ENCODE data around the gene PES1.
"Not testable (repeated sequence)": the region's sequence is repeated elsewhere in the genome, so short reads cannot be mapped to it uniquely, and the experiment has no call there.

PES1 gene

GRCh38 chr22:30592360-30592713, 627 bp upstream of the PES1 start:
- not testable (repeated sequence) for H3K27ac ChIP-seq (ENCODE audit: low read depth, low read length); H3K9me3 ChIP-seq (ENCODE audit: low read length); H3K9ac ChIP-seq (ENCODE audit: low read length); H3K27me3 ChIP-seq (ENCODE audit: control insufficient read depth in 1 of 2, insufficient read depth in 2 of 2, low read length in 2 of 2)
- Histone ChIP-seq H3K4me1 (ENCODE audit: insufficient read depth, low read length) (peaks cover 17% of the 10 kb centered on the region), H3K36me3 (ENCODE audit: insufficient read depth, low read length) (peaks cover 24% of the 10 kb centered on the region), H3K4me3 (ENCODE audit: low read depth in 1 of 2, low read length in 2 of 2) (peak overlapping the region; percentile 40 to 99)

- no peaks in the 10 kb centered on the region for H3K27me3 ChIP-seq (ENCODE audit: control insufficient read depth in 1 of 2, insufficient read depth in 2 of 2, low read length in 2 of 2)
- no peaks in the 10 kb centered on the region for H3K9me3 ChIP-seq (ENCODE audit: low read length)
- H3K36me3 ChIP-seq (ENCODE audit: insufficient read depth, low read length), result peaks cover 35% of the 10 kb centered on the region
- peaks cover 17% of the 10 kb centered on the region for H3K4me1 ChIP-seq (ENCODE audit: insufficient read depth, low read length)
- H3K27ac ChIP-seq (ENCODE audit: low read depth, low read length), result peak overlapping the region; percentile 10
- peak overlapping the region; percentile 53 to 99 for H3K4me3 ChIP-seq (ENCODE audit: low read depth in 1 of 2, low read length in 2 of 2)
- H3K9ac ChIP-seq (ENCODE audit: low read length), result peak overlapping the region; percentile 77
Measured at GRCh38 chr22:30591191-30591587, 521 bp downstream of the PES1 start.

GRCh38 chr22:30586414-30586813, 5.3 kb downstream of the PES1 start:
- no peak overlapping the region for H3K9ac ChIP-seq (ENCODE audit: low read length)
- H3K27ac ChIP-seq (ENCODE audit: low read depth, low read length), result no peak overlapping the region
- H3K27me3 ChIP-seq (ENCODE audit: control insufficient read depth in 1 of 2, insufficient read depth in 2 of 2, low read length in 2 of 2), result no peaks in the 10 kb centered on the region
- peaks cover 80% of the 10 kb centered on the region for H3K36me3 ChIP-seq (ENCODE audit: insufficient read depth, low read length)
- H3K4me3 ChIP-seq (ENCODE audit: low read depth in 1 of 2, low read length in 2 of 2), result no peak overlapping the region
- peaks cover 17% of the 10 kb centered on the region for H3K4me1 ChIP-seq (ENCODE audit: insufficient read depth, low read length)
- no peaks in the 10 kb centered on the region for H3K9me3 ChIP-seq (ENCODE audit: low read length)

DNA sequence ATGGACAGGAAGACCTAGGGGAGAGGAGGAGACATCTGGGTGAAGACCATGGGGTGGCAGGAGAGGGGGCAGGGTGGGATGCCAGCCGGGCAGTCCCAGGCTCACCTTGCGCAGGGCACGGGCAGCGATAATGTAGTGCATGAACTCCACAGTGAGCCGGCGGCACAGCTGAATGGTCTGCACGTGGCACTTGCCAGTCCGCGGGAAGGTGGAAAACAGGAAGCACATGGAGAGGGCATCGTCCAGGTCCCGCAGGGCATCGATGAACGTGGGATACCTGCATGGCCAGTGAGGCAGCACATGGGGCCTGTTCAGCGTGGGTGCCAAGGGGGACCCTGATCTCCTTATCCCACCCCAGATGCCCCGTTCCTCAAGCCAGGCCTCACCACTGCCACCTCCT, 7.3 kb downstream of the PES1 start:
- peaks cover 0 to 3% of the 10 kb centered on the region in 2 donors for H3K27me3 ChIP-seq (ENCODE audit: control insufficient read depth in 1 of 2, insufficient read depth in 2 of 2, low read length in 2 of 2)
- H3K36me3 ChIP-seq (ENCODE audit: insufficient read depth, low read length), result peaks cover 95% of the 10 kb centered on the region
- H3K4me1 ChIP-seq (ENCODE audit: insufficient read depth, low read length), result no peaks in the 10 kb centered on the region
- no peak overlapping the region for H3K9ac ChIP-seq (ENCODE audit: low read length)
- no peaks in the 10 kb centered on the region for H3K9me3 ChIP-seq (ENCODE audit: low read length)
- H3K4me3 ChIP-seq (ENCODE audit: low read depth in 1 of 2, low read length in 2 of 2), result no peak overlapping the region
- no peak overlapping the region for H3K27ac ChIP-seq (ENCODE audit: low read depth, low read length)

GRCh38 chr22:30582788-30583545, 8.7 kb downstream of the PES1 start:
- Histone ChIP-seq H3K27me3 (ENCODE audit: control insufficient read depth in 1 of 2, insufficient read depth in 2 of 2, low read length in 2 of 2) (peaks cover 0 to 3% of the 10 kb centered on the region in 2 donors), H3K9ac (ENCODE audit: low read length) (no peak overlapping the region), H3K4me3 (ENCODE audit: low read depth in 1 of 2, low read length in 2 of 2) (no peak overlapping the region), H3K36me3 (ENCODE audit: insufficient read depth, low read length) (peaks cover 97% of the 10 kb centered on the region), H3K9me3 (ENCODE audit: low read length) (no peaks in the 10 kb centered on the region), H3K4me1 (ENCODE audit: insufficient read depth, low read length) (no peaks in the 10 kb centered on the region), H3K27ac (ENCODE audit: low read depth, low read length) (no peak overlapping the region)

DNA sequence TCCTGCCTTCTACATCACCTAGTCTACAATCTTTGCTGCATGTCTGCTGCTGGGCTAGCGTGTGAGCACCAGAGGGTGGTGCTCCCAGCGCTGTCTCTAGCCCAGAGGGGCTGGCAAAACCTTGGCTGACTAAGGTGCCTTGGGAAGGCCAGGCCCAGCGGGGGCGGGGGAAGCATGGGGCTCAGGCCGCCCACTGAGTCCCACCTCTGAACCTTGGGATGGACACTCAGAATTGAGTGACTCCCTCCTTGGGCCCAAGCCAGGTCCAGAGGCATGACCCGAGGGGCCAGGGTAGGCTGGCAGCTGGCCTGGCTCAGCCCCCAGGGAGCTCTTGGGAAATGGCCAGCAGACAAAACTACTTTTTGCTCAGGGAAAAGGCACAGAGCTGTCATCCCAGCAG, 9.7 kb downstream of the PES1 start:
- Histone ChIP-seq H3K27me3 (ENCODE audit: control insufficient read depth in 1 of 2, insufficient read depth in 2 of 2, low read length in 2 of 2) (peaks cover 0 to 3% of the 10 kb centered on the region in 2 donors), H3K27ac (ENCODE audit: low read depth, low read length) (no peak overlapping the region), H3K9ac (ENCODE audit: low read length) (no peak overlapping the region), H3K4me3 (ENCODE audit: low read depth in 1 of 2, low read length in 2 of 2) (no peak overlapping the region), H3K36me3 (ENCODE audit: insufficient read depth, low read length) (peaks cover 97% of the 10 kb centered on the region), H3K9me3 (ENCODE audit: low read length) (no peaks in the 10 kb centered on the region), H3K4me1 (ENCODE audit: insufficient read depth, low read length) (no peaks in the 10 kb centered on the region)

GRCh38 chr22:30580896-30581295, 10.8 kb downstream of the PES1 start:
- Histone ChIP-seq H3K4me1 (ENCODE audit: insufficient read depth, low read length) (no peaks in the 10 kb centered on the region), H3K9me3 (ENCODE audit: low read length) (no peaks in the 10 kb centered on the region), H3K9ac (ENCODE audit: low read length) (no peak overlapping the region), H3K4me3 (ENCODE audit: low read depth in 1 of 2, low read length in 2 of 2) (no peak overlapping the region), H3K36me3 (ENCODE audit: insufficient read depth, low read length) (peaks cover 97% of the 10 kb centered on the region), H3K27ac (ENCODE audit: low read depth, low read length) (no peak overlapping the region), H3K27me3 (ENCODE audit: control insufficient read depth in 1 of 2, insufficient read depth in 2 of 2, low read length in 2 of 2) (peaks cover 0 to 3% of the 10 kb centered on the region in 2 donors)

DNA sequence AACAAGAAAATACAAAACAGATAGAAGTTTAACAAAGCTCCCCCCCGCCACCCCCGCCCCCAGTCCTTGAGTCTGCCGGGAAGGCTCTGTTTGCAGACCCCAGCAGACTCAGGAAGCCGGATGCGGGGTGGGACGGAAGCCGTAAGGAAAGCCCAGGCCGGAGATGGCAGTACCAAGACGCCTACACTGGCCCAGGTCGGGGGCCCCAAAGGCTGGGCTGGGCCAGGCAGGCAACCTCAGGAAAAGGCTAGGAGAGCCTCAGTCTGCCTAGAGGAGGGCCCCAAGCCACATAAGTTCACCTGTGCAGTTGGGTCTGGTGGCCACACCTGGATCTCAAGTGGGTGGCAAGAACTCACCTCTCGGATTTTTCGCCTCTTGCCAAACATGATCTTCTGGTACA, 13.2 kb downstream of the PES1 start:
- no peak overlapping the region for H3K4me3 ChIP-seq (ENCODE audit: low read depth in 1 of 2, low read length in 2 of 2)
- H3K9me3 ChIP-seq (ENCODE audit: low read length), result no peaks in the 10 kb centered on the region
- H3K4me1 ChIP-seq (ENCODE audit: insufficient read depth, low read length), result no peaks in the 10 kb centered on the region
- peaks cover 0 to 7% of the 10 kb centered on the region in 2 donors for H3K27me3 ChIP-seq (ENCODE audit: control insufficient read depth in 1 of 2, insufficient read depth in 2 of 2, low read length in 2 of 2)
- no peak overlapping the region for H3K9ac ChIP-seq (ENCODE audit: low read length)
- H3K27ac ChIP-seq (ENCODE audit: low read depth, low read length), result no peak overlapping the region
- peaks cover 78% of the 10 kb centered on the region for H3K36me3 ChIP-seq (ENCODE audit: insufficient read depth, low read length)

DNA sequence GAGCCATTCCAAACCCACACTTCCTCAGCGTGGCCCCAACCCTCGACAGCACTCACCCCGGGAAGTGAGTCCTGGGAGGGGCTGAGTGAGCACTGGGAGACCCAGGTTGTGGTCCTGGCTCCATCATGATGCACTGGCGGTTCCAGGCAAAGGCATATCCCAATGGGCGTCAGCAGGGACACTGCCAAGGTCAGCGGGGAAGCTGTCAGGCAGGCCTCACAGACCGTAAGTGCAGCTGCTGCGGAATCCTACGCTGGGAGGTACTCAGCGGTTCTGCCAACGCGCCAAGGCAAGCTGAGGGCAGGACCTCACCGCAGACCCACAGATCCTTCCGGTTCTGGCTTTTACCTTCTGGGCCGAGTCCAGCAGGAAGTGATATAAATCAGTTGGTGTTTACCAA, 15.9 kb downstream of the PES1 start:
- peaks cover 0 to 6% of the 10 kb centered on the region in 2 donors for H3K27me3 ChIP-seq (ENCODE audit: control insufficient read depth in 1 of 2, insufficient read depth in 2 of 2, low read length in 2 of 2)
- H3K4me1 ChIP-seq (ENCODE audit: insufficient read depth, low read length), result no peaks in the 10 kb centered on the region
- H3K36me3 ChIP-seq (ENCODE audit: insufficient read depth, low read length), result peaks cover 53% of the 10 kb centered on the region
- H3K9me3 ChIP-seq (ENCODE audit: low read length), result no peaks in the 10 kb centered on the region
- H3K4me3 ChIP-seq (ENCODE audit: low read depth in 1 of 2, low read length in 2 of 2), result no peak overlapping the region
- H3K9ac ChIP-seq (ENCODE audit: low read length), result no peak overlapping the region
- H3K27ac ChIP-seq (ENCODE audit: low read depth, low read length), result no peak overlapping the region

- Histone ChIP-seq H3K4me3 (ENCODE audit: low read depth in 1 of 2, low read length in 2 of 2) (no peak overlapping the region), H3K36me3 (ENCODE audit: insufficient read depth, low read length) (peaks cover 45% of the 10 kb centered on the region), H3K9ac (ENCODE audit: low read length) (no peak overlapping the region), H3K27ac (ENCODE audit: low read depth, low read length) (no peak overlapping the region), H3K4me1 (ENCODE audit: insufficient read depth, low read length) (no peaks in the 10 kb centered on the region), H3K9me3 (ENCODE audit: low read length) (no peaks in the 10 kb centered on the region), H3K27me3 (ENCODE audit: control insufficient read depth in 1 of 2, insufficient read depth in 2 of 2, low read length in 2 of 2) (peaks cover 0 to 4% of the 10 kb centered on the region in 2 donors)
Measured at GRCh38 chr22:30574997-30575671, 16.6 kb downstream of the PES1 start.

- peaks cover 0 to 4% of the 10 kb centered on the region in 2 donors for H3K27me3 ChIP-seq (ENCODE audit: control insufficient read depth in 1 of 2, insufficient read depth in 2 of 2, low read length in 2 of 2)
- no peak within 1 kb of the TSS for H3K9ac ChIP-seq (ENCODE audit: low read length)
- no peaks in the 10 kb centered on the region for H3K9me3 ChIP-seq (ENCODE audit: low read length)
- no peak within 1 kb of the TSS for H3K4me3 ChIP-seq (ENCODE audit: low read depth in 1 of 2, low read length in 2 of 2)
- H3K4me1 ChIP-seq (ENCODE audit: insufficient read depth, low read length), result no peaks in the 10 kb centered on the region
- peaks cover 37% of the 10 kb centered on the region for H3K36me3 ChIP-seq (ENCODE audit: insufficient read depth, low read length)
- H3K27ac ChIP-seq (ENCODE audit: low read depth, low read length), result no peak within 1 kb of the TSS
Measured at GRCh38 chr22:30574095-30574981, 17.4 kb downstream of the PES1 start, which contains the start of gene GAL3ST1. TSS of gene GAL3ST1 (minus strand) at chr22:30574665. CDS start at chr22:30557392, 17,273 bp downstream.

Measured in muscle layer of colon (tissue), 2 donors.